Prostate gland (tissue), 2 donors: ENCODE results near the gene SV2C.

Source experiments
- POLR2A ChIP-seq: fragments of 450-650 bp; IDR thresholded peaks from one replicate; pipeline ENCODE4 v1.6.1; 2016; ENCODE audit warnings: antibody characterized with exemption, mild to moderate bottlenecking
- POLR2AphosphoS5 ChIP-seq: sonication (generic); formaldehyde crosslinking; IDR thresholded peaks from one replicate; pipeline ENCODE4 v1.6.1; 2017; ENCODE audit warnings: antibody characterized with exemption
- TF ChIP-seq, protein P1 (sequence below), 4 experiments: fragments of 200-600 bp in 2 of 4; fragments of 450-650 bp in 2 of 4; sonication (generic) in 2 of 4; IDR thresholded peaks; 1 replicate in 3 of 4; 2 replicates in 1 of 4; pipeline ENCODE4 v1.5.1; 2016 to 2019; ENCODE audit warnings: antibody characterized with exemption in 4 of 4, mild to moderate bottlenecking in 2 of 4, moderate library complexity in 2 of 4

DNA sequence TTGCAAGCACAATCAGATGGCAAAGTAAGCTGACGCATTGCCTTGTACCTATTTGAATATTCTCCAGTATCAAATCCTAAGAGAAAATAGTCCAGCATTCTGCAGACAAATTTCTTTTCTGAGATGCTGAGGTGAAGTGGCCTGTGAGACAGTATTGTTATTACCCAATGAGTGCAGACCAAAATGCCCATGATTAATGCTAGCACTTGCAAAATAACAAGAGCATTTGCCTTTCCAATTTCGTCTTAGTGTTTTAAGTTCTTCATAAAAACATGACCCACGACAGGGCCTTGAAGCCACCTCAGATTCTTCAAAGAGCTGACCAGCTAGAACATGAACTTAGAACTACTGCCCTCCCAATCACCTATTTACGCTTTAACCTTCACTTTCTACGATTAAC, 317.3 kb downstream of the SV2C start:
- TF ChIP-seq, protein P1, sequence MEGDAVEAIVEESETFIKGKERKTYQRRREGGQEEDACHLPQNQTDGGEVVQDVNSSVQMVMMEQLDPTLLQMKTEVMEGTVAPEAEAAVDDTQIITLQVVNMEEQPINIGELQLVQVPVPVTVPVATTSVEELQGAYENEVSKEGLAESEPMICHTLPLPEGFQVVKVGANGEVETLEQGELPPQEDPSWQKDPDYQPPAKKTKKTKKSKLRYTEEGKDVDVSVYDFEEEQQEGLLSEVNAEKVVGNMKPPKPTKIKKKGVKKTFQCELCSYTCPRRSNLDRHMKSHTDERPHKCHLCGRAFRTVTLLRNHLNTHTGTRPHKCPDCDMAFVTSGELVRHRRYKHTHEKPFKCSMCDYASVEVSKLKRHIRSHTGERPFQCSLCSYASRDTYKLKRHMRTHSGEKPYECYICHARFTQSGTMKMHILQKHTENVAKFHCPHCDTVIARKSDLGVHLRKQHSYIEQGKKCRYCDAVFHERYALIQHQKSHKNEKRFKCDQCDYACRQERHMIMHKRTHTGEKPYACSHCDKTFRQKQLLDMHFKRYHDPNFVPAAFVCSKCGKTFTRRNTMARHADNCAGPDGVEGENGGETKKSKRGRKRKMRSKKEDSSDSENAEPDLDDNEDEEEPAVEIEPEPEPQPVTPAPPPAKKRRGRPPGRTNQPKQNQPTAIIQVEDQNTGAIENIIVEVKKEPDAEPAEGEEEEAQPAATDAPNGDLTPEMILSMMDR (IDR thresholded peaks at IDR 0.05) = no peak
- no peak for TF ChIP-seq POLR2A
- no peak for TF ChIP-seq POLR2AphosphoS5
